ENCODE results near the gene ITGB4. TPM values are rescaled to one million over a fixed set of nuclear protein-coding genes. Genes with fewer than 3 reads are reported as not detected.

Gene ITGB4
- total RNA-seq, 2 experiments from 2014 or later: 1.0 to 1.1 TPM

DNA sequence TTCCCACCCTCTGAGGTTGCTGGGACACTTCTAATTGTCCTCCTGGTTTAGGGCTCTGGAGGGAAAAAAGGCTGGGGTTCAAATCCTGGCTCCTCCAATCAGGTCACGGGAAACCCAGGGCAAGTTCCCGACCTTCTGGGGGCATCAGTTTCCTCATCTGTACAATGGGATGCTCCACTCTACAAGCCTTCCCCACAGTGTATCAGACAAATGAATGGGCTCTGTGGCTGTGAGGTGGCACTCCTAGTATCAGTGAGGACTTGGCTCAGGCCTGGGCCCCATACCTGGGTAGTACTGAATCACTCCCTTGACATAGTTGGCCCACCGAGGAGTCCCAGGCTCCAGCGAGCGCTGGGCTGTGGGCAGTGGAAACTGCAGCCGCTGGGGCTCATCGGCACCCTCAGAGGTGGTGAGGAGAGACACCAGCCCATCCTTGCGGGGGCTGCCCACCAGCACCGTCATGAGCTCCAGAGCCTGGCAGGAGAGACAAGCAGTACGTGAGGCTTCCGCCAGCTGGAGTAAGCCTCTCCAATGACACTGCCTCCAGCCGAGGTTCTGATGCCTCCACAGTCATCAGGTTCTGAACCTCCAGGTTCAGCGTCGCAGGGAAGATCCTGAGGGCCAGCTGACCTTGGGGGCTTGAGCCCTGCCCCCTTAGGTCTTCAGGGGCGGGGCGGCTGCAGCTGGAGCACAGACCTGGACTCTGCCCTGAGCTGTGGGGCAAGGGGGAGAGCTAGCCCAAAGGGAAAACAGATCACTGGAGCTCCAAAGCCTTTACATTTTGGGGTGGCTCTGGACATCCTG lies 42.6 kb downstream of the ITGB4 start:
- H3K4me3 Mint-ChIP-seq: peak overlapping the region; percentile 76
- H3K4me1 Mint-ChIP-seq: peaks cover 11% of the 10 kb centered on the region
- CTCF ChIA-PET: interaction anchor here (0.7 to 7.4 kb wide), 21 partner anchors 11 to 241 kb away, joined by 3 to 87 read pairs (median 9); partner anchors contain the start of genes RECQL5, SAP30BP and WBP2
- no peaks in the 10 kb centered on the region for H3K9me3 Mint-ChIP-seq (ENCODE audit: low read depth)
- H3K27ac Mint-ChIP-seq: peak overlapping the region; percentile 24
- DNase-seq: no peak
- no peaks in the 10 kb centered on the region for H3K36me3 Mint-ChIP-seq
- no peaks in the 10 kb centered on the region for H3K27me3 Mint-ChIP-seq
- no peak for ATAC-seq

- Mint-ChIP-seq H3K9me3 (ENCODE audit: low read depth) (no peaks in the 10 kb centered on the region), H3K4me1 (peaks cover 11% of the 10 kb centered on the region), H3K36me3 (no peaks in the 10 kb centered on the region), H3K27ac (peak overlapping the region; percentile 70), H3K4me3 (peak overlapping the region; percentile 76), H3K27me3 (no peaks in the 10 kb centered on the region)
- no peak for DNase-seq
- ATAC-seq: no peak
- CTCF ChIA-PET: interaction anchor here (0.7 to 7.4 kb wide), 29 partner anchors 8 to 241 kb away, joined by 3 to 87 read pairs (median 8); partner anchors contain the start of genes RECQL5, SAP30BP, TRIM65 and WBP2
Observed at GRCh38 chr17:75764417-75764710, 43.1 kb downstream of the ITGB4 start.

GRCh38 chr17:75764711-75765421 lies 43.6 kb downstream of the ITGB4 start, which contains the start of gene GALK1:
GALK1 (minus strand) TSS chr17:75765192; CDS start chr17:75765136, 56 bp downstream.
- Mint-ChIP-seq H3K36me3 (no peaks in the 10 kb centered on the region), H3K9me3 (ENCODE audit: low read depth) (no peaks in the 10 kb centered on the region), H3K27ac (peak within 1 kb of the TSS; percentile 70), H3K4me3 (peak within 1 kb of the TSS; percentile 76), H3K27me3 (no peaks in the 10 kb centered on the region), H3K4me1 (peaks cover 11% of the 10 kb centered on the region)
- DNase-seq (peak; percentile 85), ATAC-seq (peak; percentile 94)
- CTCF ChIA-PET: interaction anchor here (0.6 to 7.4 kb wide), 34 partner anchors 9 to 523 kb away, joined by 3 to 87 read pairs (median 6); partner anchors contain the start of genes ITGB4, RECQL5, SAP30BP and SMIM5

DNA sequence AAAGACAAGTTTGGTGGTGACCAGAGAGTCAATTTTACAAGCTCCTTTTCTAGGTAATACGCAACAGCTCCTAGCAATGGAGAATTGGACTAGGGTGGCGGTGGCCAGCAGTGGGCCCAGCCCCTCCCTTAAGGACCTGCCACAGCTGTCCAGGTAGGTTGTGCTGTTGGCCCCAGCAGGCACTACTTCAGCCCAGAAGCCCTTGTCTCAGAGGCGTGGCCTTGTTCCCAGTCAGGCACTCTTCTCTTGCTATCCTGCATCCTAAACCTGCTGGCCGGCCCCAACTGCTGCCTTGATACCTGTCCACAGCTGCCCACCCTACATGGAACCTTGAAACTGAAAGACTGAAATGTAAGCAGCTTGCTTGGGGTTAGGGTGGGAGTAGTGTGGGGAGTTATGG lies 44.7 kb downstream of the ITGB4 start:
- DNase-seq: no peak
- no peak for ATAC-seq
- no peaks in the 10 kb centered on the region for H3K9me3 Mint-ChIP-seq (ENCODE audit: low read depth)
- H3K4me3 Mint-ChIP-seq: no peak overlapping the region
- no peaks in the 10 kb centered on the region for H3K27me3 Mint-ChIP-seq
- peaks cover 11% of the 10 kb centered on the region for H3K4me1 Mint-ChIP-seq
- no peak overlapping the region for H3K27ac Mint-ChIP-seq
- CTCF ChIA-PET: interaction anchor here (1.0 to 7.4 kb wide), 22 partner anchors 10 to 522 kb away, joined by 3 to 87 read pairs (median 8); partner anchors contain the start of genes ITGB4, SMIM5 and TRIM65
- no peaks in the 10 kb centered on the region for H3K36me3 Mint-ChIP-seq

DNA sequence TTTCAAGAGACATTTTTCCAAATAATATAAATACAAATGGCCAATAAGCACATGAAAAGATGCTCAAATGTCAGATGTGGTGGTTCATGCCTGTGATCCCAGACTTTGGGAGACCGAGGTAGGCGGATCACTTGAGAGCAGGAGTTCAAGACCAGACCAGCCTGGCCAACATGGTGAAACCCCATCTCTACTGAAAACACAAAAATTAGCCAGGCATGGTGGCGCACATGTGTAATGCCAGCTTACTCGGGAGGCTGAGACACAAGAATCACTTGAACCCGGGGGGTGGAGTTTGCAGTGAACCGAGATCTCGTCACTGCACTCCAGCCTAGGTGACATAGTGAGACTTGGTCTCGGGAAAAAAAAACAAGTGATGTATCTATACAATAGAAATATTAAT lies 46.6 kb downstream of the ITGB4 start:
- Mint-ChIP-seq H3K36me3 (no peaks in the 10 kb centered on the region), H3K27me3 (no peaks in the 10 kb centered on the region), H3K4me3 (no peak overlapping the region), H3K27ac (no peak overlapping the region), H3K9me3 (ENCODE audit: low read depth) (no peaks in the 10 kb centered on the region), H3K4me1 (peaks cover 11% of the 10 kb centered on the region)
- CTCF ChIA-PET: interaction anchor here (0.9 kb wide), 1 partner anchor 80 kb away, joined by 3 read pairs; no protein-coding TSS in a partner anchor
- no peak for DNase-seq
- ATAC-seq: no peak

DNA sequence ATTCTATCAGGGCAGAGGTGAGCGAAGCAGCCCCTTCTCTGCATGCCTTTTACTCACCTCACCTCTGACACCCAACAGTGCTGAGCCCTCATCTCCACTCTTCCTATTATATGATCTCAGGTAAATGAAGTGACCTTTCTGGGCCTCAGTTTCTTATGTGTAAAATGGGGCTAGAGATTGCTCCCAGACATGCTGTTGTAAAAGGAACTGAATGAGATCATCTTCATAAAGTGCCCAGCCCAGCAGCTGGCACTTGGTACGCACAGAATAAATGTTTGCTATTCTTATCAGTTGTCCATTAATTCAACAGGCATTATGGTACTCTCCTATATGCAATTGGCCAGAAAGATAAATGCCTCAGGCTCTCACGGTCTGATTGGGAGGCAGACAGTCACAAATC lies 48.3 kb downstream of the ITGB4 start:
- no peak overlapping the region for H3K27ac Mint-ChIP-seq
- H3K9me3 Mint-ChIP-seq (ENCODE audit: low read depth): no peaks in the 10 kb centered on the region
- no peaks in the 10 kb centered on the region for H3K4me1 Mint-ChIP-seq
- DNase-seq (no peak), ATAC-seq (no peak)
- no peak overlapping the region for H3K4me3 Mint-ChIP-seq
- H3K36me3 Mint-ChIP-seq: no peaks in the 10 kb centered on the region
- H3K27me3 Mint-ChIP-seq: no peaks in the 10 kb centered on the region
- CTCF ChIA-PET: interaction anchor here (0.9 to 2.0 kb wide), 4 partner anchors 16 to 137 kb away, joined by 3 to 8 read pairs (median 4); partner anchors contain the start of gene SMIM5

GRCh38 chr17:75771334-75772281 lies 50.3 kb downstream of the ITGB4 start:
- H3K36me3 Mint-ChIP-seq: peaks cover 10% of the 10 kb centered on the region
- H3K4me1 Mint-ChIP-seq: peaks cover 3% of the 10 kb centered on the region
- CTCF ChIA-PET: interaction anchor here (1.2 to 2.0 kb wide), 3 partner anchors 18 to 24 kb away, joined by 3 to 8 read pairs (median 8); no protein-coding TSS in a partner anchor
- H3K27ac Mint-ChIP-seq: no peak overlapping the region
- no peak overlapping the region for H3K4me3 Mint-ChIP-seq
- no peaks in the 10 kb centered on the region for H3K9me3 Mint-ChIP-seq (ENCODE audit: low read depth)
- DNase-seq (no peak), ATAC-seq (no peak)
- H3K27me3 Mint-ChIP-seq: no peaks in the 10 kb centered on the region

DNA sequence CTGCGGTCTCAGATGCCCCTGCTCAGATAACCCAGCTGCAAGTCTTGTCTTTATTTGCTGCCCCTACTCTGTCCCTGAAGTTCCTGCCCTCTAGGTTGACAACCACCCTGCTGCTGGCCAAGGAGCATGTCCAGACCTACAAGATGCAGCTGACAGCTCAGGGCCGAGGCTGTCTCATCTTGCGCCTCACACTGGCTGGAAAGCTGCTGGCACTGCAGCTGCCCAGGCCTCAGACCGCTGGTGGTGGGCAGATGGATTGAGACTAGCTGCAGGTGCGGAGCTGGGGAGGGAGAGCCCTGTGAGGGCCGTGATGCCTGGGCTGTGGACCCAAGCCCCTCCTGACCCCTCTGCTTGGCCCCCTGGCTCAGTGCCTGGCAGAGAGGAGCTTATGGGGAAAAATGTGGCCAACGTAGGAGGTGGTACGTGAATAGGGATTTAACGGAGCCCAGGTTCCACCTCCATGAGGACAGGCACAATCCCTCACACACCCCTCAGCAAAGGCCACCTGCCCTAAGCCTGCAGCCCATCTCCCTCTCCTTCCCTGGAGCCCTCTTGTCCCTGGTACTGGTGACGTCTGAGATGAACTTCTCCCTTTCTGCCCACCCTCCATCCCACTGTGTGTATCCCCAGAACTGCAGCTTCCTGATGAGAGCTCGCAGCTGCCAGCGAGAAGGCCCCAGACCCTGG lies 52.0 kb downstream of the ITGB4 start:
- CTCF ChIA-PET: interaction anchor here (1.2 to 6.9 kb wide), 5 partner anchors 8 to 88 kb away, joined by 3 to 57 read pairs (median 3); partner anchors contain the start of gene GALK1
- H3K4me1 Mint-ChIP-seq: peaks cover 18% of the 10 kb centered on the region
- H3K27me3 Mint-ChIP-seq: no peaks in the 10 kb centered on the region
- H3K4me3 Mint-ChIP-seq: no peak overlapping the region
- ATAC-seq (peak; percentile 7), DNase-seq (no peak)
- H3K36me3 Mint-ChIP-seq: peaks cover 25% of the 10 kb centered on the region
- no peak overlapping the region for H3K27ac Mint-ChIP-seq
- no peaks in the 10 kb centered on the region for H3K9me3 Mint-ChIP-seq (ENCODE audit: low read depth)

DNA sequence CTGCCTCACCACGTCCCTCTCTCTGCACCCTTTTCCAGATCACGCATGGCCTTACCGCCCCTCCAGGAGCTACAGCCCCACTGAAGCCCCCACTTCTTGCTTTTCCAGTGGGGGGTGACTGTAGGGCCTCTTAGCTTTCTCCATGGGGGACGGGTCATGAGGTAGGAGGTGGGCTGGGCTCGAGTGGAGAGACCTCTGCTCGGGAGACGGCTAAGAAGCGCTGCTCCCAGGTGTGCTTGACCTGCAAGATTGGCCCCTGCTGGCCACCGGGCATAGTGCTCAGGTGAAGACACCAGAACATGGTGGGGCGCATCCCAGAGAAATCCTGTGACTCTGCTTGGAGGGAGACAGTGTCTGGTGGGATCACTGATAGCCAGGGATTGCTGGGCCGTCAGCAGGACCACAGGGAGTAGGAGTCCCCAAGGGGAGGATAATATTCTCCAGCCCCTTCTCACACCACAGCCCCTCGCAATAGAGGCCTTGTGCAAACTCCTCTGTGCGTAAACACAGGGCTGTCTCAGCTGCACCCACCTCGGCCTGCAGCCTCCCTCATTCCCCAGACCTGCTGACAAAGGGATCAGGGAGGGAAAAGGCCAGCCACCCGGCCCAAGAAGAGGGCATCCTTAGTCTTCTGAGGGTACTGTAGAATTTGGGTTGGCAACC lies 52.7 kb downstream of the ITGB4 start:
- H3K4me1 Mint-ChIP-seq: peaks cover 21% of the 10 kb centered on the region
- CTCF ChIA-PET: interaction anchor here (1.2 to 6.9 kb wide), 5 partner anchors 9 to 87 kb away, joined by 3 to 57 read pairs (median 8); partner anchors contain the start of gene GALK1
- peak; percentile 3 for ATAC-seq
- no peaks in the 10 kb centered on the region for H3K27me3 Mint-ChIP-seq
- H3K27ac Mint-ChIP-seq: no peak overlapping the region
- no peaks in the 10 kb centered on the region for H3K9me3 Mint-ChIP-seq (ENCODE audit: low read depth)
- no peak overlapping the region for H3K4me3 Mint-ChIP-seq
- peaks cover 32% of the 10 kb centered on the region for H3K36me3 Mint-ChIP-seq
- DNase-seq: no peak

DNA sequence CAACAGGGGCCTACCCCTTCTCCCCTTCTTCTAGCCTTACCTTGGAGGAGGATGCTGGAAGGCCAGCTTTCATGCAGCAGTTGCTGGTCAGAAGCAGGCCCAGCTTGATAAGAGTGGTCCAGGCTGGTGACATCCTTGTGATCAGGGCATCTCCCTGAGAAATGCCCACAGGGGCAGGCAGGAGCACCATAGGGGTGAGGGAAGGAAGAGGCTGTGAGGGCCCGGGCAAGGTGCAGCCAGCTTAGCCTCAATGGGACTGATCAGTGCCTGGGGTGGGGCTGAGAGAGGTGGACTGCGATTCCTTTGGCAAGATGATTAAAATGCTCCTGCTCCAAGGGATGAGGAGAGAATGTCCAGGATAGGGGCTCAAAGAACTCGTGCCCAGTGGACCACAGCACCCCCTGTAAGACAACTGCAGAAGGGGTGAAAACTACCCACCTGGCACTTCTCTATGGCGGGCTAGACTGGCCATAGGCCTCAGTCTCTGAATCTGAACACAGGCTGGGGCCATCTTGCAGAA lies 53.3 kb downstream of the ITGB4 start:
- peaks cover under 1% of the 10 kb centered on the region for H3K27me3 Mint-ChIP-seq
- no peak overlapping the region for H3K4me3 Mint-ChIP-seq
- H3K4me1 Mint-ChIP-seq: peaks cover 22% of the 10 kb centered on the region
- peak; percentile 52 for DNase-seq
- peak; percentile 2 for ATAC-seq
- CTCF ChIA-PET: interaction anchor here (1.2 to 6.9 kb wide), 4 partner anchors 10 to 87 kb away, joined by 3 to 57 read pairs (median 14); partner anchors contain the start of gene GALK1
- no peak overlapping the region for H3K27ac Mint-ChIP-seq
- H3K9me3 Mint-ChIP-seq (ENCODE audit: low read depth): no peaks in the 10 kb centered on the region
- peaks cover 33% of the 10 kb centered on the region for H3K36me3 Mint-ChIP-seq

GRCh38 chr17:75774991-75775668 lies 53.9 kb downstream of the ITGB4 start:
- ATAC-seq (no peak), DNase-seq (no peak)
- peaks cover 28% of the 10 kb centered on the region for H3K4me1 Mint-ChIP-seq
- H3K36me3 Mint-ChIP-seq: peaks cover 36% of the 10 kb centered on the region
- peaks cover 2% of the 10 kb centered on the region for H3K27me3 Mint-ChIP-seq
- no peak overlapping the region for H3K4me3 Mint-ChIP-seq
- no peaks in the 10 kb centered on the region for H3K9me3 Mint-ChIP-seq (ENCODE audit: low read depth)
- peak overlapping the region; percentile 12 for H3K27ac Mint-ChIP-seq
- CTCF ChIA-PET: interaction anchor here (3.4 to 6.9 kb wide), 3 partner anchors 10 to 54 kb away, joined by 15 to 57 read pairs (median 25); partner anchors contain the start of gene GALK1
